Measurements from ENCODE around the gene CPS1.

CPS1 gene

DNA sequence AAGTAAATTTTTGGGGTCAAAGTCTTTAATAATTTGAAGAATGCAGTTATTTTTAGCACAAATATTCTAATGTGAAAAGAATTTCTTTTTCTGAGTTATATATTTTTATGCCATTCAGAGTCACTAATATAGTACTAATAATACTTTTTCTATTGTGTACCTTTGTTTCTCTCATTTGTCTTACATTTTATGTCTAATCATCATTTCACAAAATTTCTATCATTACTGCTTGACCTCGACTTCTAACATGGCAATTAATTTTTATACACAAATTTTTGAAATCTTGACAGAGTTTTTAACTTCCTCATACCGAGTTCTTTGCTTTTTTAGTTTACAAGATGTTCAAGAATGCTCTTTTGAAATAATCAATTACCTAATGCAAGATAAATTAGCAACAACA lies 8.4 kb upstream of the CPS1 start:
- DNase-seq = no peak

DNA sequence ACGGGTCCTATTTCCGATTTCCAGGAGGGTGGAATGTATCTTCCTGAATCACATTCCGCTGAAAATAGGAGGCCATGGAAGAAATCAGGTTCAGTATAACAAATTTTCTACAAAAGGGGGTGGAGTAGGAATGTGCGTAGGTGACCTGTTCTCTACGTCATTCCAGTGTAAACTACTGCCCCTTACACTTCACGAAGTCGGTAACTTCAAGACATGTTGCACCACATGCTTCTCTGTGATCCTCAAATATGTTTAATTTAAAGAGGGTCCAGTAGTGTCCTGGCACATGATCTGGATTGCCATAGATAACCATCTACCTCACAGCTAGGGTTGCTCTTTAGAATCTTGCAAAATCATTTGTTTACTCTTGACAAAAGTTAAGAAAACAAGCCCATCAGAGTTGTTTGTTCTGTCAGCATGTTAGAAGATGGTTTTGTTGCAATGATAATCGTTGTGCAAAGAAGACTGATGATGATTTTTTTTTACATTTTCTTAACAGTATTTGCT lies 7.5 kb upstream of the CPS1 start:
- DNase-seq = no peak

DNA sequence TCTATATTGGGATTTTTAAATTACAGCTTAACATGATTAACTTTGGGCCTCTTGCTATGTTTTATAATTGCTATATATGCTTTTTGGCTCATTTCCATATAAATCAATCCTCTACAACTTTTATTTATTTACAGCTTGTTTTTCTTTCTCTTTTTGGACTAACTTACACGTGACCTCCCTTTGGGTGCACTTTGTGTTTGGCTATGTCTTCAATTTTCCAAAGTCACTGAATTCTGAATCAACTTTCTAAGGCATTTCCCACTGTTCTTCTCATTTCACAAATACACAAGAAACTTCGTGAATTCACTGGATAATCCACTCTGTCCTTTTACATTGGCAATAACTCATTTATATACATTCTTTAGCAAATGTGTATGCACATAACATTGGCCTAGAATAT lies 5.4 kb upstream of the CPS1 start:
- DNase-seq = no peak

DNA sequence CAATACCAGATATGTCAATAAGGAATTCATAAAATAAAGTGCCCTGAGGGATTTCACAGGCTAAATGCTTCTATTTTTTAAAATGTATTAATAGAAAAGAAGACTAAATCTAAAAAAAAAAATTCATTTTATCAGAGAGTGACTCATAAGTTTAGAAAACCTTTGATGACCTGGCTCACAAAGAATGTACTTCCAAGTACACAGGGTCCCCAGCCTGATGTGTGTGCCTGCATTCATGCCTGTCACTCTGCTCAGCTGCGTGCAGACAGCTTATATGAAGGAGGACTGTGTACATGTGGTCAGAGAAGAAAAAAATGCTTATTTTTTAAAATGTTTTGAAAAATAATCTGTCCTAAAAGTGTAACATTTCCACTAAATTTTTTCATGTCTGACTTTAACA lies 3.0 kb upstream of the CPS1 start:
- DNase-seq = no peak

DNA sequence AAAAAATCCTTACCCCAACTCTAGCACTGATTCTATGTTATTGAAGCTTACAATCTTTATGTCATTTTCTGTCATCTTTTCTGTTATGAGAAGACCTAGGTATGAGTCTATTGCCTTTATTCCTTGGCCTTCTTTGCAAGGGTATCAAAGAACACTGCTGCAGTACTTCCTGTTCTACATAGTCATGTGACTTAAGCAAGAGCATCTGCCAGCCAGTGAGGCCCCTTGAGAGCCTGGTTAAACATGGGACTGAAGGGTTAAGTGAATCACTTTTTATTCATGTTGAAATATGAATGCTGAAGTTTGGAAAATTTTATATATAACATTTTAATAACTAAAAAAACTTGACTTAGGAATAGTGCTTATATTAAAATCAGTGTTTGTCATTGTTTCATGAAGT lies 844 bp upstream of the CPS1 start:
- no peak for DNase-seq

DNA sequence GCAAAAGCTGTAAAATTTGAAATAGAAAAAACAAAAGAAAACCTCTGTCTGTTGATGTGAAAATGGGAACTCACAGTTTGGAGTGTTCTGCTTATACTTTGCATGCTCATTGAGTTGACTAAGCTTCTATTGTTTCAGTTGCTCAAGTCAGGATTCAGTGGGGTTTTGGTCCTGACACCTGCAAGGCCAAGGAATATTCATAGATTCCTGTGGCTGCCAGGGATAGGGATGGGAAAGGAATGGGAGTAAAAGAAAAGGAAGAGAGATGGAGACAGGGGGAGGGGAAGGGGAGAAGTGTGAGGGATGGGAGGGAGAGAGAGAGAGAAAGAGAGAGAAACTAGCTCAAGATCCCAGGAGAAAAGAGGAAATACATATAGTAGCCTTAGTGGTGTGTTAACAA lies 1.3 kb downstream of the CPS1 start:
- DNase-seq = no peak

DNA sequence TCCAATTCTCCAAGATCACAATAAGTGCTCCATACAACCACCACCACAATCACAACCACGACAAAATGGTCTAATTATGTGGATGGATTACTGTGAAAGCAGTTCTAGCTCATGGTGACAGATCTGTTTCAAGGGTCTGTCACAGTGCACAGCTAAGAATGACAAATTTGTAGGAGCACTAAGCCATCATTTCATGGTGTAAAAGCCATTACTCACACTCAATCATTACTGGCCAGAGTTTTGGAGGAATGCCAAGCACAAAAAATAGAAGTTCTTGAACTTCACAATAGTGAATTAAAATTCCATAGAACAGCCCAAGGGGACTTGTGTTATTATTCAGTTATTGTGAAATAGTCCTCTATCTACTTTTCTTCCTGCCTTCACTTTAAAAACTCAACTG lies 2.3 kb downstream of the CPS1 start:
- no peak for DNase-seq

DNA sequence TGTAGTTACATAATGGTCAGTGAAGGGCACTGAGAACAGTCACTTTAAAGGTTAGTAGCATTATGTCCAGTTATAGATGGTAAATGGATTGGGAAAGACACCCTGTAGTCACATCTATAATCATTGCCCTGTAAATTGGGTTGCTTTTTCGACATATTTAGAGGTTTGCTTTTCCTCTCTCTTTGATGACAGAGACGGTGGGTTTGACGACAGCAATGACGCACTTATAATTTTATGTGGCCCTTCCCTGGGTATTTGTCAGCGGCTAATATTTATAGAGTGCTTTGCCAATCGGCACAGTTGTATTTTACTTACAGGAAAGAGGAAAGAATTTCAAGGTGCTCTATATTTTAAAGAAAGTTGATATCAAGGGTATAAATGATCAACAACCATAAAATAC lies 2.8 kb downstream of the CPS1 start:
- DNase-seq = no peak

DNA sequence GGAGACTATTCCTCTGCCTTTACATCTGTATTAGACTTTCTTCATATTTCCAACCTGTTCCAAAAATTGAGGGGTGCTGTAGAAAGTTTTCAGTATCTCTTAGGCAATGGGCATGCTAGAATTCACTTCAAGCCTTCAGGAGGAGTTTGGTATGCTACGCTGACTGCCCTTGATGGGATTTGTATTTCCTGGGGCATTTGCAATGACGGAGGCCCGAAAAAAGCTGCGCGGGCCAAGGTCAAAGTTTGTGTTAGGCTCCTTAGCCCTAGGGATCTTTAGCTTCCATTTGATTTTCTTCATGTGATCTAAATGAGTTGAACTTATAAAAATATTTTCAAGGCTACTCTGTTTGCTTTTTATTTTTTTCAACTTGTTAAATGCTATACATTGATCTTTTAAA lies 5.1 kb downstream of the CPS1 start:
- DNase-seq = no peak

DNA sequence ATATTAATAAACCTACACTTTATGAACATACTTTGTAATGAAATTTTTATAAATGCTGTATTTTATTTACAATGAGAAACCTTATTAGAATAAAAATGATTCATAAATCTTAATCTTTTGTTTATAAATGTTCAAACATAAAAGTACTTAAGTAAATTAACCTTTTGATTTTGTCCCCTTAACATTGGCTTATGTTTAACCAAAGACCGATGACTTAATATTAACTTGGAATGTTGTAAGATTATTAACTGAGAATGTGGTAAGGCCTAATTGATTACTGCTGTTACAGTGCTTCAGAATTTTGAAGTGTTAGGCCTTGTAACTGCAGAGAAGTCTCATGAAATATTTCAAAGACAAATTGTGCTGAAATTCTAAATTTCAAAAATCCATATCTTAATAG lies 5.7 kb downstream of the CPS1 start:
- no peak for DNase-seq

DNA sequence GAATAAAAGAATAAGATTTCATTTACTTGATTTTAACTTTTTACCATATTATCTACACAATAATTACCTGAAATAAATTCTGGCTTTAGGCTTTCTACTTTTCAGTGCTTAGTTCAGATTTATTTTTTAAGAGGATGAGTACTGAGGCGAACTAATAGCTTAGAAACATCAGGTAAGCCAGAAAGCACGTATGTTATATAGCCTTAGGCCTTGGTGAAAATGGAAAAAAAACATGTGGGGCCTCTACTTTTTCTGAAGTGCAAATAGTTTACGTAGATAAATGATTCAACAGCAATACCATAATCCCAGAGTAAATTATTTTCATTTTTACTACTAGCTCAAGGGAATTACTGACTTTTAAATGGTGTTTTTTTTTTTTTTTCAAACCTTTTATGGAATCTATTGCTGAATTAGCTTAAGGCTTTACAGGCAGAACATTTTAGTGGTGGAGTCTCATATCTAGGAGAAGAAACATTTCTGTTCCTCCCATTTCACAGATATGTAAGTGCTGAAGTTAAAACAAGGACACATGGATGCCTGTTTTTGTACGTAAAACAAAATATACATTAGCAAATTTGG lies 6.2 kb downstream of the CPS1 start:
- no peak for DNase-seq

DNA sequence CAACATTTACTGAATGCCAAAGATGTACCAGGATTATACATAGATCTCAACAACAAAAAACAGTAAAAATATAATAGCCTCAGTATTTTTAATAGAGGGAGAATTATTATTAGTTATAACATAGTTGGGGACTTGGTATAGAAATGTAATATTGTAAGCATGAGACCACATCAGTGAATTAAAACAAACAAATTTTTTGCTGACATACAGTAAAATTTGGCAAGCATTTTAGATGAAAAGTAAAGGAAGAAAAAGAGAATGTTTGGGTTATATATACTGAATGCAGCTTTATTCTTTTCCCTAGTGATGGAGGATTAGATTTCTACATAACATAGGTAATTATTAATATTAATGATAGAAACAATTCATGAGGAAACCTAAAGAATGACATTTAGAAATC lies 10.9 kb downstream of the CPS1 start:
- DNase-seq = no peak

DNA sequence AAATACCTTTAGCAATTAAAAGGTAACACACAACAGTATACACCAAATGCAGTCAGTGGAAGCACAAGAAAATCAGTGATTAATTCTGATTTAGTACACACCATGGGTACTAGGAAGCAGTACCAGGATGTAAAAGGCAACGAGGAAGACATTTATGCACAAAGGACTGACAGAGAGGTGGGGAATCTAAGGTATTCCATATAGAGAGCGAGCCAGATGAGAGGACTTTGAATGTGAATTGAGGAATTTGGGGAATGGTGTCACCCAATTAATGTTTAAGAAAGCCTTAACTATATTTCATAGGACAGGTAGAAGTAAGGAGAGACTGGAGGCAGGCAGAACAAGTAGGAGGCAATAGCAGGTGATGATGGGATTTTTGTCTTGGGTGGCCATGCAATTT lies 11.7 kb downstream of the CPS1 start:
- DNase-seq = no peak

DNA sequence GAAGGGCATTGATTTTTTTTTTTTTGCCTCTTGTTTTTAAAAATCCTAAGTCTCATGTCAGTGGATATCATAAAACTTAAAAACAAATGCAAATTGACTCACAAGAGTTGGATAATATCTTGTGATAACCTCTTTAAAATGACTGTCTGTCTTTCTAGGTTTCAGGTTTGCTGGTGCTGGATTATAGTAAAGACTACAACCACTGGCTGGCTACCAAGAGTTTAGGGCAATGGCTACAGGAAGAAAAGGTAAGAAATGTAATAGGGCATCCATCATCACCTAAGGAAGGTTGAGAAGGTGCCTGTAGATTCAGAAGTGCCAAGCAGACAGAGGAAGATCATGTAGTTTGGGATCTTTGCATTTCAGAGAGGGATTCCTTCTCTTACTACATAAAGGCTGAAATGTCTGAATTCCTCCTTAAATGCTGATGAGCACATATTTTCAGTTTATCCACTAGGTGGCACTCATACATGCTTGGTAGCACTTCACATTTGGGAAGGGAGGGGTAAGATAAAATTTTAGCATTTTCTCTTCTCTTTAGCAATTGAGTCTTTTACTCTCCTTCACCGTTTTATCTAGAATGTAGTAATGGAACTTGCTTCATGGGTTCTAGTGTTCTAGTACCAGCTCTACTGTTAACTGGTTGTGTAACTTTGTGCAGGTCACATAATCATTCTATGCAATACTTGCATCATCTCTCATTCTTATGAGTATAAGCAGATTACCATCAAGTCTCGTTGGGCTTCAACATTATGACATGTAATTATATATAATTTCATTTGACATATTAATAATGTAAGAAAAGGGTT lies 21.1 kb downstream of the CPS1 start:
- DNase-seq = peak; percentile 52

DNA sequence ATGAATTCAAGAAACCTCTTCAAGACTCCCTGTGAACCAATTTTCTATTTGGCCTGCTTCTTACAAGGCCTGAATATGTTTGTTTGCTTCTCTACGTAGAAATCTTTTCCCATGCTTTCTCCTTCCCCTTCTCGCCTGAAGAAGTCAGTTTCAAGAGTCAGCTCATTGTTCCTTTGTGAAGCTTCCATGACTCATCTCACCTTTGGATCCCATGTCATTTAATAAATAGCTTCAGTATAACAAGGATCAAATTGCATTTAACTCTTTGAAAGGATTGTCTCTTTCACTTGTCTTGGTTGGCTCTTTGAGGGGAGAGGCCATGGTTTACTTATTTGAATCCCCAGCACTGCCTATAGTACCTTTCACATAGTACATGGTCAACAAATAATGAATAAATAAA lies 28.4 kb downstream of the CPS1 start:
- DNase-seq = no peak

DNA sequence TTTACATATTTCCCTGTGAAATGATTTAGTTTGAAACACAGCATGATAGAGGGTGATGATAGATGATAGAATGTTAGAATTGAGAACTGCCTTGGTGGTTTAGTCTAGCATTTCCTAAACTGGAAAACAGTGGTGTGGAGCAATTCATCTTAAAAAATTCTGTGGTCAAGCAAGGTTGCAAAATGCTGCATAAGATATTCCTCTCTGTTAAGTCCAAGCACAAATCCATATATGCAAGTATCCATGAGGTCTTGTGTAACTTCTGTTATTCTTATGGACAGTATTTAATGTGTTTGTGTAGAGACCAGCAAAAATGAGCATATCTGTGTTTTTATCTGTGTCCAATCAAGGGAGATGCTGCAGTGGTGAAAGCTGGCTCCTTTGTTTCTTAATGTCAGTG lies 30.0 kb downstream of the CPS1 start:
- DNase-seq = no peak

DNA sequence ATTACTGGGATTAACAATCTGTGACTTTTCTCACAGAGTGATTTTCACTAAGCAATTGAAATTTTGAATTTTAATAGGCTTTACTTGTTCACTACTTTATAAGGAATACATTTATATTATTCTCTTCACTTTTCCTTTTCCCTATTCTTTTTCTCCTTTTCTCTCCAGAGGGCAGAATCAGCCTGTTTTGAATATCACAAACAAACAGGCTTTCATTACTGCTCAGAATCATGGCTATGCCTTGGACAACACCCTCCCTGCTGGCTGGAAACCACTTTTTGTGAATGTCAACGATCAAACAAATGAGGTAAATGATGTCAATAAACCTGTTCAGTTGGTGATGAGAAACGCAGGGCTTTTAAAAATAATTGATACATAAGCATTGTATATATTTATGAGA lies 35.3 kb downstream of the CPS1 start:
- DNase-seq = no peak

DNA sequence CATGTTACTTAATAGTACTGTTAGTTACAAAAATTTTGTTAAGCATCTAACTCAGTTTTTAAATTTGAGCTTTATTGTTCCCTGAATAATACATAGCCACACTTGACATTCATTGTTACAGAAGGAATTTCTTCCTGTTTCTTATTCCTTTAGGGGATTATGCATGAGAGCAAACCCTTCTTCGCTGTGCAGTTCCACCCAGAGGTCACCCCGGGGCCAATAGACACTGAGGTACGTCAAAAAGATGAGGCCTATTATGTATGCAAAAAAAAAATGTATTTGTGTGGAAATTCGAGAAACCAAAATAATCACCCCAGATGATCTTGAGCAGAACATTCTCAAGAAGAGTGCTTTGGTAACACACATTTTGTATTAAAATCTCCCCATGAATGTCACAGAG lies 36.3 kb downstream of the CPS1 start:
- no peak for DNase-seq

DNA sequence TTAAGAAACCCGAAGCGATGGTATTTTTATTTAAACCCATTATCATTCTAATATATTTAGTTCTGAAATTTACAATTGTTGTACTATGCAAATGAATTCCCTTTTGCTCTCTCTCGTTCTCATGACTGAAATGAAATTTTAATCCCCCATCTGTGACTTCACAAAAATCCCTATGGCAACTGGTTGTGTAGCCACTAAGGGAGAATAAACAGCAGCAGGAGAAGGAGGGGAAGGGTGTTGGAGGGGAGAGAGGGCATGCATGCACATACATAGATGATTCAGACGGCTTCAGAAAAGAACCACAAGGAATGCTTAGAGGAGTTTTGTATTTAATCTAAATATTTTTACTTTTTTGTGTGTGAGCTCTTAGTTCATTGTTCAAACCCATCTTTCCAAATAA lies 36.8 kb downstream of the CPS1 start:
- no peak for DNase-seq

DNA sequence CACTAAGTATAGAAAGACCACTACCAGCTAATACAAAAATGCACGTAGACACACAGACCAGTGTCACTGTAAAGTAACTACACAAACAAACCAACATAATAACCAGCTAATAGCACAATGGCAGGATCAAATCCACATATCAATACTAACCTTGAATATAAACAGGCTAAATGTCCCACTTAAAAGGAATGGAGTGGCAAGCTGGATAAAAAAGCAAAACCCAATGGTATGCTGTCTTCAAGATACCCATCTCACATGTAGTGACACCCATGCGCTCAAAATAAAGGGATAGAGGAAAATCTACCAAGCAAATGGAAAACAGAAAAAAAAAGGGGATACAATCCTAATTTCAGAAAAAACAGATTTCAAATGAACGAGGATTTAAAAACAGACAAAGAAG lies 41.8 kb downstream of the CPS1 start:
- no peak for DNase-seq

DNA sequence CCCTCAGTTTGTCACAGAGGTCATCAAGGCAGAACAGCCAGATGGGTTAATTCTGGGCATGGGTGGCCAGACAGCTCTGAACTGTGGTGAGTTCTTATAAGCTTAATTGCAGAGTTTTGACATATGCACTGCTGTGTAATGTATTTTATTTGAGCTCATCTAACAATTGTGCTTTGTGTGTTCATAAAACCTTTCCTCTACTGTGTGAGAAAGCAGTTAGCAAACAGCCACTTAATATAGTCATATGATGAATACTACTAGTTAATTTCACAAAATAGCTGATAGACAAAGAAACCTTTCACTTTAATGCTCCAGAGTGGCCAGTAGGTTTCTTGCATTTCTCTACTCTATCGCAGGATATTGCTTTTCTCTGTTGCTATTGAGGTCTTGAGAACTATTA lies 43.1 kb downstream of the CPS1 start:
- no peak for DNase-seq

DNA sequence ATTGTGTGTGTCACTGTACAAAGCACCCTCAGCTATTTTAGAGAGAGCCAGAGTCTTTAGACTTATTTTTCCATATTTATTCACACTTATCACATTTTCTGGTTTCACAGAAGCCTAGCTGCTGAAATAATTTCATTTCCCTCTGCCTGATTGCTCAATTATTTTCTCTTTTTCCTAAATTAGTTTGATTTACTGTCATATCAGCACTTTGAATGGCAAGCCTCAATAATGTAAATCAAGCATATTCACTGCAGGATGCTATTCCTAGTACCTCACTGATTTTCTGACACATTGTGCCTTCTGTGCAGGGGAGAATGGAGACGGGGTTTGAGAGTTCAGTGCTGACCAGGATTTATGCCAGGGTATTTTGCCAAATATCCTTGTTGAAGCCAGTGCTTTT lies 48.3 kb downstream of the CPS1 start:
- no peak for DNase-seq

DNA sequence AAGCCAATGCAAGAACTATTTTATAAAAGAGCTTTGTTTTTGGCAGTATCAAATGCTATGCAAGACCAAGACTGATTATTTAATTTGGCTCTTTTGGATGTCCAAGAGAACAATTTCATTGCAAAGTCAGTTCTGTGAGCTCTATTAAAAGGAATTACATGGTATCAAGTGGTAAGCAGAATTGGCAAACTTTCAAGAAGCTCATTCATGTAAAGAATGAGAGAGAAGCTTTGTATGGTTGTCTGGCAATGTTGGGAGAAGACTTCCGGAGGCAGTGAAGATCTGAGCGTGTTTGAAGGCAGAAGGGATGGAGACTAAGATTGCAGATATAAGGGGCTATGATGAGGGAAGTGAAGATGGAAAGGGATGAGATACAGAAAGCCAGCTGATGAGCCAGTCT lies 49.6 kb downstream of the CPS1 start:
- no peak for DNase-seq

DNA sequence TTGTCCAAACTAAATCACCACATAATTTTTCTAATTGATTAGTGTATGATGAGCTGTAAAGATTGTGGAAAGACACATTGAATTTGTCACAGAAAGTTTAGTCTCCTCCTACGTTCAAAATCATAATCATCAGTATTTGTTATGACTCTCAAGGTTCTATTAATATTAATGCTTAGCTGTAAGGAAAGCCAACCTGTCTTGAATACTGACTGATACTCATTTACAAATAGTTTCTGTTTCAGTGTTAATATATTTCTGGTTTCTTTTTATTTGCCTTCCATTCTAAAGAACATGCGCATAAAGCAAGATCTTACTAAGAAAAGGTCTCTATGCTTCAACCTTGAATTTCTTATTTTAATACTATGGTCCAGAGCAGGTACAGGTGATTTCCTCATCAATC lies 55.1 kb downstream of the CPS1 start:
- DNase-seq = no peak

DNA sequence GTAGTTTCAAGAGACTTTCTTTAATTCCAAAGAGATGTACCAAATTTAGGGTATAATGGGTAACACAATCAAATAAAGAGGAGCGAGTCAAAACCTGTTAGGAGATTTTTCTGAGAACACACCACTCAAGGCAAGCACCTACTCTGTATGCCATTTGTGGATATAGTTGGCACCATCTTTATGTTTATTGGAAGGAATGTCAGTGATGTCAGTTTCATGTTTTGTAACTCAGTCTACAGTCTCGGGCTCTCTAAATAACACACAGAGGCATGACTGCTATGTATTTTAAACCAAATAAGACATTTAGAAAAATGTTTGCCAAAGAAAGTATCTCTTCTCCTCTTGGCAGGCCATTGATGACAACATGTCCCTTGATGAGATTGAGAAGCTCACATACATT lies 59.7 kb downstream of the CPS1 start:
- no peak for DNase-seq

Data from activated CD4-positive, alpha-beta T cell treated with anti-CD3 and anti-CD28 coated beads, Interleukin-10, Interleukin-2, amounts not matched to agents 100 ng/mL and 50 ng/mL, durations not matched to agents 16 hours and 8 hours (primary cell).